Stimulated activated CD8-positive, alpha-beta memory T cell treated with anti-CD3 and anti-CD28 coated beads, Interleukin-15, amount 100 ng/mL, for 48 hours (primary cell): ENCODE measurements around the gene SFXN5.

Experiments used
- DNase-seq, 2 donors: peaks; one replicate each; pipeline ENCODE4 v3.0.0-alpha.2; 2020; ENCODE audit warnings: low read depth in 2 of 2

SFXN5 gene

GRCh38 chr2:72900191-72900825 is 171.2 kb downstream of the SFXN5 start:
- DNase-seq, result no peak

GRCh38 chr2:72898585-72898906 is 173.0 kb downstream of the SFXN5 start:
- no peak for DNase-seq

- DNase-seq, result no peak
Observed at GRCh38 chr2:72897785-72898584, 173.5 kb downstream of the SFXN5 start.

GRCh38 chr2:72896446-72896845 is 175.1 kb downstream of the SFXN5 start:
- no peak for DNase-seq

GRCh38 chr2:72895759-72896281 is 175.7 kb downstream of the SFXN5 start:
- no peak for DNase-seq

- no peak for DNase-seq
Observed at GRCh38 chr2:72895154-72895553, 176.4 kb downstream of the SFXN5 start.

GRCh38 chr2:72894514-72894913 is 177.0 kb downstream of the SFXN5 start:
- no peak for DNase-seq

- DNase-seq, result no peak
Observed at GRCh38 chr2:72893594-72894319, 177.8 kb downstream of the SFXN5 start.

- DNase-seq, result peak in 1 of 2 donors; percentile 48
Observed at GRCh38 chr2:72892506-72893173, 178.9 kb downstream of the SFXN5 start.
